PC-3 (cell line): ENCODE measurements around the gene PDE9A.

Source experiments
- EZH2 ChIP-seq: fragments of 300-600 bp; sonication (generic); IDR thresholded peaks from one replicate; pipeline ENCODE4 v1.6.1; 2017; ENCODE audit warnings: antibody characterized with exemption, mild to moderate bottlenecking, low read length; ENCODE audit not compliant: unreplicated experiment
- EZH2phosphoT487 ChIP-seq: fragments of 300-600 bp; sonication (generic); IDR thresholded peaks from 2 replicates; pipeline ENCODE4 v1.6.1; 2018; ENCODE audit warnings: mild to moderate bottlenecking, antibody characterized with exemption, low read length, borderline replicate concordance
- TF ChIP-seq, protein P1 (sequence below): fragments of 300-600 bp; sonication (generic); conservative IDR thresholded peaks from 2 replicates; pipeline ENCODE4 v1.5.1; 2017; ENCODE audit warnings: antibody characterized with exemption, low read depth, mild to moderate bottlenecking, low read length

DNA sequence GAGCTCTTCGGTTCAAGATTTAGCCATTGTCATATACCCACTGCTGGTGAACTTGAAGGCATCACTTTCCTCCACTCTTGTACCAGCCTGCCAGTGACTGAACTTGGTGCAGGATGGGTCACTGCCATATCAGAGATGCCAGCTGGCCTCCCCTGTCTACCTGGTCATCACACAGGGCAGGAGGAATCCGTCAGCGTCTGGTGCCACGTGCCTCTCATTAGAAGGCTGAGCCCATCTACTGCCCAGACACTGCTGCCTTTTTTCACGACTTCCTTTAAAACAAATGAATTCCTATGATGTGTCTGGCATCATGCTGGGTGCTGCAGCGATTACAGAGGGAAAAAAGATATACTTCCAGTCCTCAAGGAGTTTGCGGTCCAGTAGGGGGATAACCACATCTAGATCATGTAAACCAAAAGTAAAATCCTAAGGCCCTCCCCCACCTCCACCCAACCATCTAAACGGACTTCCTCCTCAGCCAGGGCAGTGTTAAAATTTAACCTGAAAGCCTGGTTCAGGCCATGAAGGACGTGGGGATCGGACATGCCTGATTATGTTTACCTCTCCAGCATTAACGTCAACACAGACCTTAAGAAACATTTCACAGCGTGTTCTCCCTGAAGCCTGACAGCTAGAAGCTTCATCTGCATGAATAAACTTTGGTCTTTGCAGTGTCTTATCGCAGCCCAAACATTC, 29.2 kb upstream of the PDE9A start:
- TF ChIP-seq, protein P1, sequence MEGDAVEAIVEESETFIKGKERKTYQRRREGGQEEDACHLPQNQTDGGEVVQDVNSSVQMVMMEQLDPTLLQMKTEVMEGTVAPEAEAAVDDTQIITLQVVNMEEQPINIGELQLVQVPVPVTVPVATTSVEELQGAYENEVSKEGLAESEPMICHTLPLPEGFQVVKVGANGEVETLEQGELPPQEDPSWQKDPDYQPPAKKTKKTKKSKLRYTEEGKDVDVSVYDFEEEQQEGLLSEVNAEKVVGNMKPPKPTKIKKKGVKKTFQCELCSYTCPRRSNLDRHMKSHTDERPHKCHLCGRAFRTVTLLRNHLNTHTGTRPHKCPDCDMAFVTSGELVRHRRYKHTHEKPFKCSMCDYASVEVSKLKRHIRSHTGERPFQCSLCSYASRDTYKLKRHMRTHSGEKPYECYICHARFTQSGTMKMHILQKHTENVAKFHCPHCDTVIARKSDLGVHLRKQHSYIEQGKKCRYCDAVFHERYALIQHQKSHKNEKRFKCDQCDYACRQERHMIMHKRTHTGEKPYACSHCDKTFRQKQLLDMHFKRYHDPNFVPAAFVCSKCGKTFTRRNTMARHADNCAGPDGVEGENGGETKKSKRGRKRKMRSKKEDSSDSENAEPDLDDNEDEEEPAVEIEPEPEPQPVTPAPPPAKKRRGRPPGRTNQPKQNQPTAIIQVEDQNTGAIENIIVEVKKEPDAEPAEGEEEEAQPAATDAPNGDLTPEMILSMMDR, result no peak
- TF ChIP-seq EZH2, result no peak
- TF ChIP-seq EZH2phosphoT487, result no peak
